ENCODE measurements around the gene GPR137C.
"Not testable (repeated sequence)": the region's sequence is repeated elsewhere in the genome, so short reads cannot be mapped to it uniquely, and the experiment has no call there.

Gene GPR137C

GRCh38 chr14:52552063-52552988 is at the start of gene GPR137C, which contains the start of gene TXNDC16:
TSS of gene GPR137C (plus strand) at chr14:52552836. CDS start at chr14:52553148, 312 bp downstream.
TSS of gene TXNDC16 (minus strand) at chr14:52552505. CDS start at chr14:52543557, 8,948 bp downstream.
- peak; percentile 99 for DNase-seq

GRCh38 chr14:52513249-52513648 is 39.4 kb upstream of the GPR137C start:
- no peak for DNase-seq

- no peak for DNase-seq
Measured at GRCh38 chr14:52514046-52514811, 38.4 kb upstream of the GPR137C start.

GRCh38 chr14:52522033-52522432 is 30.6 kb upstream of the GPR137C start:
- no peak for DNase-seq

- no peak for DNase-seq
Measured at GRCh38 chr14:52522581-52523345, 29.9 kb upstream of the GPR137C start.

- no peak for DNase-seq
Measured at GRCh38 chr14:52527052-52527451, 25.6 kb upstream of the GPR137C start.

- DNase-seq = no peak
Measured at GRCh38 chr14:52531481-52531880, 21.2 kb upstream of the GPR137C start.

GRCh38 chr14:52536269-52536668 is 16.4 kb upstream of the GPR137C start:
- DNase-seq = no peak

GRCh38 chr14:52538623-52539022 is 14.0 kb upstream of the GPR137C start:
- DNase-seq = no peak

- no peak for DNase-seq
Measured at GRCh38 chr14:52545584-52546317, 6.9 kb upstream of the GPR137C start.

GRCh38 chr14:52546318-52546670 is 6.3 kb upstream of the GPR137C start:
- no peak for DNase-seq

- DNase-seq = no peak
Measured at GRCh38 chr14:52547027-52547426, 5.6 kb upstream of the GPR137C start.

GRCh38 chr14:52547526-52547925 is 5.1 kb upstream of the GPR137C start:
- DNase-seq = no peak

- DNase-seq = no peak
Measured at GRCh38 chr14:52550661-52551060, 2.0 kb upstream of the GPR137C start.

- DNase-seq = no peak
Measured at GRCh38 chr14:52551205-52551604, 1.4 kb upstream of the GPR137C start.

- no peak for DNase-seq
Measured at GRCh38 chr14:52551696-52552062, 957 bp upstream of the GPR137C start.

GRCh38 chr14:52553002-52553670 is 500 bp downstream of the GPR137C start:
- DNase-seq = peak; percentile 39

- peak; percentile 79 for DNase-seq
Measured at GRCh38 chr14:52553671-52554575, 1.3 kb downstream of the GPR137C start.

- no peak for DNase-seq
Measured at GRCh38 chr14:52558688-52559087, 6.1 kb downstream of the GPR137C start.

GRCh38 chr14:52563120-52563519 is 10.5 kb downstream of the GPR137C start:
- no peak for DNase-seq

- not testable (repeated sequence) for DNase-seq
Measured at GRCh38 chr14:52568454-52568853, 15.8 kb downstream of the GPR137C start.

Data from activated gamma-delta T cell treated with Interleukin-2 at 50 U/mL for 16 hours (primary cell).